A549 treated with Hydrocortisone at 1 μM for 4 hours (cell line): Measurements from ENCODE around the gene BARD1. TPM values are rescaled to one million over a fixed set of nuclear protein-coding genes. Genes with fewer than 3 reads are reported as not detected.

Source experiments
- total RNA-seq: library from RNA; stranded (reverse); fragments of 200-300 nt; extraction: Qiagen RNA extraction; gene quantifications from 5 replicates; pipeline ENCODE4 v1.2.3, GENCODE V29; 2022

Gene BARD1
- 3.6 to 9.8 TPM (median 5.6 TPM) in 5 replicates for total RNA-seq

GRCh38 chr2:214808981-214809750 is at the start of gene BARD1:
TSS of gene BARD1 (minus strand) at chr2:214809683. CDS start at chr2:214809569, 114 bp downstream.

